Endothelial cell of umbilical vein (primary cell): ENCODE data around the gene SPG7. TPM values are rescaled to one million over a fixed set of nuclear protein-coding genes. Genes with fewer than 3 reads are reported as not detected.
A peak's percentile ranks its signal among the peaks of the same experiment; 100 is the strongest.

Source experiments
- BruUV-seq: library from RNA; stranded (reverse); fragments of 400-500 nt; replicated peaks from 2 replicates; lab custom pipeline; 2021; lab: Mats Ljungman, UMichigan
- CTCF ChIA-PET: fragments of 300-600, 350-600 bp; sonication (Branson Sonifier 250); formaldehyde crosslinking; loops from one replicate; lab custom pipeline; 2021; ENCODE audit warnings: antibody characterized with exemption, inconsistent platforms; lab: Charles Lee
- POLR2A ChIA-PET: fragments of 300-600, 350-600 bp; sonication (Branson Sonifier 250); formaldehyde crosslinking; loops from one replicate; lab custom pipeline; 2021; ENCODE audit warnings: antibody characterized with exemption, inconsistent platforms; lab: Charles Lee
- DNase-seq: peaks from one replicate; pipeline ENCODE4 v3.0.0-alpha.2; 2011; ENCODE audit warnings: low read depth, low spot score
- FAIRE-seq: peaks from 2 replicates; lab custom pipeline; 2011; peaks lifted over from hg19 to GRCh38; lab: Jason Lieb, UNC
- H2AFZ ChIP-seq: 2 replicates; pipeline ENCODE4 v1.6.0; 2012; ENCODE audit warnings: low read depth, low read length, control low read depth, inconsistent platforms
- H3K27ac ChIP-seq: 2 replicates; pipeline ENCODE4 v1.5.1; 2011; ENCODE audit warnings: low read depth, mild to moderate bottlenecking, control low read depth, low read length, moderate library complexity; ENCODE audit not compliant: insufficient read depth
- H3K27me3 ChIP-seq, 2 experiments: 2 replicates each; pipeline versions ENCODE4 v1.6.0 to v1.6.1; 2011; ENCODE audit warnings: low read length in 2 of 2, mixed read lengths in 1 of 2; ENCODE audit not compliant: control insufficient read depth in 2 of 2, insufficient read depth in 2 of 2
- H3K36me3 ChIP-seq, 2 experiments: 2 replicates in 1 of 2; 3 replicates in 1 of 2; pipeline ENCODE4 v1.5.1; 2011; ENCODE audit warnings: low read length in 2 of 2, mild to moderate bottlenecking in 1 of 2, moderate library complexity in 1 of 2; ENCODE audit not compliant: control insufficient read depth in 2 of 2, insufficient read depth in 2 of 2; ENCODE audit errors: extremely low read depth in 1 of 2
- H3K4me1 ChIP-seq: 3 replicates; pipeline ENCODE4 v1.5.1; 2011; ENCODE audit warnings: mild to moderate bottlenecking, low read length; ENCODE audit not compliant: control insufficient read depth, insufficient read depth; ENCODE audit errors: extremely low read depth
- H3K4me2 ChIP-seq: 2 replicates; pipeline ENCODE4 v1.6.1; 2011; ENCODE audit warnings: low read length, control low read depth, mixed read lengths; ENCODE audit not compliant: insufficient read depth
- H3K4me3 ChIP-seq, 3 experiments: fragments of 200-600 bp in 1 of 3; sonication (generic), shearing (Covaris generic) in 1 of 3; replicated peaks in 1 of 3; 2 replicates each; pipeline ENCODE4 v1.5.1; 2011 to 2016; ENCODE audit warnings: control low read depth in 3 of 3, low read length in 3 of 3, mild to moderate bottlenecking in 2 of 3, inconsistent platforms in 1 of 3, low read depth in 1 of 3, moderate library complexity in 1 of 3; ENCODE audit not compliant: insufficient read depth in 1 of 3
- H3K79me2 ChIP-seq: 2 replicates; pipeline ENCODE4 v1.6.0; 2012; ENCODE audit warnings: low read length, inconsistent platforms; ENCODE audit not compliant: control insufficient read depth, insufficient read depth
- H3K9ac ChIP-seq: replicated peaks from 2 replicates; pipeline ENCODE3; 2011; ENCODE audit warnings: low read length, control low read depth; ENCODE audit not compliant: insufficient read depth; ENCODE audit errors: extremely low read depth
- H3K9me1 ChIP-seq: replicated peaks from 3 replicates; pipeline ENCODE4 v1.6.0; 2011; ENCODE audit warnings: mild to moderate bottlenecking, low read length; ENCODE audit not compliant: control insufficient read depth, insufficient read depth; ENCODE audit errors: extremely low read depth
- H3K9me3 ChIP-seq: replicated peaks from 2 replicates; pipeline ENCODE4 v1.5.1; 2012; ENCODE audit warnings: low read length, inconsistent platforms; ENCODE audit not compliant: control insufficient read depth, insufficient read depth
- H4K20me1 ChIP-seq: replicated peaks from 2 replicates; pipeline ENCODE3; 2011; ENCODE audit warnings: mild to moderate bottlenecking, low read length; ENCODE audit not compliant: control insufficient read depth, insufficient read depth; ENCODE audit errors: extremely low read depth
- EZH2 ChIP-seq: IDR thresholded peaks from 2 replicates; pipeline ENCODE4 v1.6.1; 2012; ENCODE audit warnings: borderline replicate concordance, low read depth, mild to moderate bottlenecking, moderate library complexity, low read length, inconsistent platforms; ENCODE audit not compliant: severe bottlenecking
- FOS ChIP-seq: IDR thresholded peaks from 2 replicates; pipeline ENCODE4 v1.6.1; 2011; ENCODE audit warnings: mild to moderate bottlenecking, low read length, moderate library complexity, borderline replicate concordance; ENCODE audit not compliant: insufficient read depth
- GATA2 ChIP-seq: IDR thresholded peaks from 2 replicates; pipeline ENCODE4 v1.7.0; 2011; ENCODE audit warnings: low read depth, mild to moderate bottlenecking, moderate library complexity, mixed read lengths, low read length; ENCODE audit not compliant: insufficient read length, insufficient read depth
- JUN ChIP-seq: IDR thresholded peaks from 2 replicates; pipeline ENCODE4 v1.6.1; 2011; ENCODE audit warnings: borderline replicate concordance, low read depth; ENCODE audit not compliant: insufficient read length, insufficient read depth
- MYC ChIP-seq: IDR thresholded peaks from one replicate; pipeline ENCODE4 v1.6.1; 2011; ENCODE audit warnings: mild to moderate bottlenecking, low read depth, low read length
- POLR2A ChIP-seq: IDR thresholded peaks from 2 replicates; pipeline ENCODE4 v1.6.1; 2012; ENCODE audit warnings: low read depth, mild to moderate bottlenecking, control low read depth, low read length
- POLR2AphosphoS5 ChIP-seq: IDR thresholded peaks from 2 replicates; pipeline ENCODE4 v1.6.1; 2012; ENCODE audit warnings: low read depth, mild to moderate bottlenecking, control low read depth, low read length, moderate library complexity; ENCODE audit not compliant: insufficient read depth
- dilution Hi-C: fragments of 300-500 bp; cut with MboI; formaldehyde crosslinking; loops from one replicate; pipeline ENCODE4 v1.15.0; 2019; ENCODE audit warnings: low sequenced_read_pairs; ENCODE audit not compliant: extremely low pct_ligation_motif_present
- intact Hi-C: fragments of 100-400 bp; cut with micrococcal nuclease; formaldehyde crosslinking; loops from one replicate; pipeline ENCODE4 v1.10.0; 2022
- polyA plus RNA-seq, 4 experiments: library from polyadenylated mRNA; depleted of rRNA in 3 of 4; stranded (reverse) in 3 of 4; unstranded in 1 of 4; fragments of >200 nt; gene quantifications; 2 replicates each; pipeline versions ENCODE4 v1.2.1 to v1.2.3, GENCODE V29; 2011 to 2012; ENCODE audit warnings: missing spikeins in 1 of 4
- total RNA-seq: library from RNA; stranded (reverse); gene quantifications from 2 replicates; pipeline ENCODE4 v1.2.3, GENCODE V29; 2021
- TF ChIP-seq, protein P1 (sequence below), 2 donors: IDR thresholded peaks; 1 replicate in 1 of 2; 2 replicates in 1 of 2; pipeline ENCODE4 v1.5.1; 2011; ENCODE audit warnings: low read length in 2 of 2, mild to moderate bottlenecking in 2 of 2, moderate library complexity in 2 of 2, control low read depth in 1 of 2, inconsistent platforms in 1 of 2, low read depth in 1 of 2; ENCODE audit not compliant: insufficient read depth in 1 of 2; ENCODE audit errors: extremely low read depth in 1 of 2

SPG7 gene
- total and polyA plus RNA-seq, 2 donors (not counting 3 experiments of a cell fraction or from before 2014, with no cell fraction given), result 90.2 to 146 TPM

DNA sequence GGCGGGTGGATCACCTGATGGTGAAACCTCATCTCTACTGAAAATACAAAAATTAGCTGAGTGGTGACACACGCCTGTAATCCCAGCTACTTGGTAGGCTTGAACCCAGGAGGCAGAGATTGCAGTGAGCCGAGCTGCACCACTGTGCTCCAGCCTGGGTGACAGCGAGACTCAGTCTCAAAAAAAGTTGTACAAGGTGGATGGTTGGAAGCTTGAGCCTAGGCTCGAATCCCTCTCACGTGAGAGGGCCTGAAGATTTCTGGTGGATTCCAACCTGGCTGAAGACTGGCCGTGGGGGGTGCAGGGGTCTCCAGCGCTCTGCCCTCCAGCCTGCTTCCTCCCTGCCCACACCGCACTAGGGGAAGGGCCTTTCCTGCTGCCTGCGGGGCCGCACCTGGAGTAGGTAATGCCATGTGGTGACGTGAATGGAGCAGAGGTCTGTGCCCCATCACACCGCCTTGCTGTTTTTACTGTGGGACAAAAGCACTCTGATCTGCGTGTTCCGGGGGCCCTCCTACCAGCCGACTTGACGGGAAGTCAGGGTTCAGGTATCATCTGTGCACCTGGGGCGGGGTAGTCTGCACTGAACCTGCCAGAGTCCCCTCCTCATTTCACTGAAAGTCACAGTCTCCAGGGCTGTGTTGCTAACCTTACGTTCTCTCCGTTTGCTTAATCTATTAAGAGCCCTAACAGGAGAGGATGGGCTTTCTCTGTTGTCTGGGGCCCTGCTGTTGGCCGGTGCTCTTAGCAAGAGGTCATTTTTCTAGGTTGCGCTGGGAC lies 56.5 kb downstream of the SPG7 start:
- CTCF ChIA-PET, result interaction anchor here (1.0 to 2.0 kb wide), 4 partner anchors 9 to 106 kb away, joined by 3 to 5 read pairs (median 4); no protein-coding TSS in a partner anchor
- H4K20me1 ChIP-seq, result peaks cover 12% of the 10 kb centered on the region
- H3K9me3 ChIP-seq, result no peaks in the 10 kb centered on the region
- H3K27ac ChIP-seq, result no peak overlapping the region
- peaks cover 42% of the 10 kb centered on the region for H3K4me1 ChIP-seq
- peak overlapping the region; percentile 51 for H3K4me2 ChIP-seq
- peaks cover 30 to 31% of the 10 kb centered on the region in 2 experiments for H3K36me3 ChIP-seq
- H3K27me3 ChIP-seq, result no peaks in the 10 kb centered on the region
- no TSS peak for BruUV-seq
- H2AFZ ChIP-seq, result no peak overlapping the region
- TF ChIP-seq GATA2, result no peak
- TF ChIP-seq POLR2AphosphoS5, result peak; percentile 60
- no peak overlapping the region for H3K4me3 ChIP-seq
- no peaks in the 10 kb centered on the region for H3K9me1 ChIP-seq
- DNase-seq (no peak), FAIRE-seq (peak; percentile 42)
- peaks cover 36% of the 10 kb centered on the region for H3K79me2 ChIP-seq
- dilution Hi-C loops, result no loop called here
- POLR2A ChIA-PET, result no interaction called here
- intact Hi-C loops, result no loop called here
- H3K9ac ChIP-seq, result no peak overlapping the region

DNA sequence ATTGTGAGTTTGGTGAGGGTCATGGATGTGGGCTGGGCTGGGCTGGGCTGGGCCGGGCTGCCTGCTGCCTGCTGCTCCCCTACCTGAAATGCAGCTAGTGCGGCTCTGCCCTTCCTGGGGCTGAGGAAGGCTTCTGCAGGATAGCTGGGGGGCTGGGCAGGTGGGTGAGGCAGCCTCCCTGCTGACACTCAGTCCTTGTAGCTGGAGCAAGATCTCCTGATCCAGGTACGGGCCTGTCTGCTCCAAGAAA lies 57.0 kb downstream of the SPG7 start:
- no TSS peak for BruUV-seq
- H3K4me1 ChIP-seq, result peaks cover 42% of the 10 kb centered on the region
- POLR2A ChIA-PET, result no interaction called here
- no peak overlapping the region for H2AFZ ChIP-seq
- TF ChIP-seq EZH2 (no peak), POLR2AphosphoS5 (no peak), FOS (no peak), MYC (no peak), GATA2 (no peak), JUN (no peak), POLR2A (no peak)
- TF ChIP-seq, protein P1, sequence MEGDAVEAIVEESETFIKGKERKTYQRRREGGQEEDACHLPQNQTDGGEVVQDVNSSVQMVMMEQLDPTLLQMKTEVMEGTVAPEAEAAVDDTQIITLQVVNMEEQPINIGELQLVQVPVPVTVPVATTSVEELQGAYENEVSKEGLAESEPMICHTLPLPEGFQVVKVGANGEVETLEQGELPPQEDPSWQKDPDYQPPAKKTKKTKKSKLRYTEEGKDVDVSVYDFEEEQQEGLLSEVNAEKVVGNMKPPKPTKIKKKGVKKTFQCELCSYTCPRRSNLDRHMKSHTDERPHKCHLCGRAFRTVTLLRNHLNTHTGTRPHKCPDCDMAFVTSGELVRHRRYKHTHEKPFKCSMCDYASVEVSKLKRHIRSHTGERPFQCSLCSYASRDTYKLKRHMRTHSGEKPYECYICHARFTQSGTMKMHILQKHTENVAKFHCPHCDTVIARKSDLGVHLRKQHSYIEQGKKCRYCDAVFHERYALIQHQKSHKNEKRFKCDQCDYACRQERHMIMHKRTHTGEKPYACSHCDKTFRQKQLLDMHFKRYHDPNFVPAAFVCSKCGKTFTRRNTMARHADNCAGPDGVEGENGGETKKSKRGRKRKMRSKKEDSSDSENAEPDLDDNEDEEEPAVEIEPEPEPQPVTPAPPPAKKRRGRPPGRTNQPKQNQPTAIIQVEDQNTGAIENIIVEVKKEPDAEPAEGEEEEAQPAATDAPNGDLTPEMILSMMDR (IDR thresholded peaks at IDR 0.05; ENCODE audit: extremely low read depth in 1 of 2, insufficient read depth in 1 of 2, low read depth in 1 of 2, low read length in 2 of 2), result no peak
- FAIRE-seq (no peak), DNase-seq (no peak)
- no peak overlapping the region for H3K4me2 ChIP-seq
- intact Hi-C loops (no loop called here), dilution Hi-C loops (no loop called here)
- H3K9me1 ChIP-seq, result no peaks in the 10 kb centered on the region
- H3K9ac ChIP-seq, result no peak overlapping the region
- H3K36me3 ChIP-seq, result peaks cover 30 to 31% of the 10 kb centered on the region in 2 experiments
- no peak overlapping the region for H3K27ac ChIP-seq
- H3K79me2 ChIP-seq, result peaks cover 36% of the 10 kb centered on the region
- H3K27me3 ChIP-seq, result no peaks in the 10 kb centered on the region
- H4K20me1 ChIP-seq, result peaks cover 12% of the 10 kb centered on the region
- no peaks in the 10 kb centered on the region for H3K9me3 ChIP-seq
- no peak overlapping the region for H3K4me3 ChIP-seq
- CTCF ChIA-PET, result interaction anchor here (1.0 to 2.0 kb wide), 5 partner anchors 9 to 121 kb away, joined by 3 to 8 read pairs (median 5); partner anchors contain the start of gene CDK10
